Measurements from ENCODE around the gene IGFL4. TPM values are rescaled to one million over a fixed set of nuclear protein-coding genes. Genes with fewer than 3 reads are reported as not detected.

Gene IGFL4
- total and polyA plus RNA-seq, 9 of the 15 experiments (the other 6 are each of a cell fraction or from before 2014, with no cell fraction given): not detected

GRCh38 chr19:46006411-46006810 lies 34.4 kb downstream of the IGFL4 start (continued):
- TF ChIP-seq CGGBP1 (CRISPR knock-in tag; IDR thresholded peaks at IDR 0.05) (no peak), ZNF551 (CRISPR knock-in tag; IDR thresholded peaks at IDR 0.05) (no peak), CREM (IDR thresholded peaks at IDR 0.05; ENCODE audit: low read depth) (no peak), RBBP5 (IDR thresholded peaks at IDR 0.05; ENCODE audit: borderline replicate concordance, insufficient read depth, low read length, poor library complexity, severe bottlenecking) (no peak)

GRCh38 chr19:46002678-46003275 lies 38.0 kb downstream of the IGFL4 start:
- in situ Hi-C loops (cut with MboI): loop anchor here (10.0 kb wide), 1 partner anchor 198 kb away; no protein-coding TSS in a partner anchor

More at GRCh38 chr19:46002678-46003275, 38.0 kb downstream of the IGFL4 start:
- Histone ChIP-seq H3K4me1 (replicated peaks in 1 of 2; ENCODE audit: control insufficient read depth in 2 of 2, insufficient read depth in 2 of 2, low read length in 2 of 2) (peaks cover 13 to 28% of the 10 kb centered on the region in 2 experiments; a peak in 4 of 5 replicates), H2AFZ (ENCODE audit: low read depth, low read length) (no peak overlapping the region), H3K9me3 (replicated peaks; ENCODE audit: control insufficient read depth, insufficient read depth, low read depth, low read length) (no peaks in the 10 kb centered on the region), H4K20me1 (replicated peaks; ENCODE audit: control insufficient read depth, insufficient read depth, low read length) (peaks cover 17% of the 10 kb centered on the region), H3K36me3 (ENCODE audit: control insufficient read depth, insufficient read depth, low read length) (peaks cover 3% of the 10 kb centered on the region; the same call in 1 of the 3 replicates), H3K79me2 (ENCODE audit: control insufficient read depth, insufficient read depth, low read length) (no peaks in the 10 kb centered on the region; the same call in 2 of the 3 replicates), H3K9ac (ENCODE audit: insufficient read depth in 1 of 2, low read depth in 2 of 2, low read length in 2 of 2) (peak overlapping the region in 1 of 2 experiments; percentile 71; a peak in 1 of 4 replicates), H3K4me2 (ENCODE audit: insufficient read depth, low read length) (no peak overlapping the region), H3K27me3 (ENCODE audit: control insufficient read depth in 2 of 2, insufficient read depth in 2 of 2, low read length in 2 of 2) (no peaks in the 10 kb centered on the region), H3K9me1 (ENCODE audit: control insufficient read depth, insufficient read depth, low read length) (no peaks in the 10 kb centered on the region), H3K27ac (ENCODE audit: extremely low read depth, low read depth, low read length) (no peak overlapping the region), H3K4me3 (no peak overlapping the region)
- WGBS (ENCODE audit: insufficient coverage, low coverage, missing lambda C conversion rate): 91% methylated on average over 12 of the region's 15 CpGs
- POLR2A ChIA-PET: interaction anchor here (0.7 kb wide), 1 partner anchor 191 kb away, joined by 3 read pairs; no protein-coding TSS in a partner anchor
- no TSS peak for BruUV-seq (replicated peaks)
- intact Hi-C loops (cut with micrococcal nuclease): no loop called here
- DNase-seq (ENCODE audit: extremely low read depth in 1 of 4, low spot score in 3 of 4) (no peak), FAIRE-seq (no peak), ATAC-seq (no peak)
- TF ChIP-seq RBM25 (IDR thresholded peaks at IDR 0.05; ENCODE audit: low read depth, low read length, severe bottlenecking): peak; percentile 79
- no peak for TF ChIP-seq EGR1 (conservative IDR thresholded peaks at IDR 0.05)
- no peak for TF ChIP-seq IRF9 (tag; IDR thresholded peaks at IDR 0.05)
- TF ChIP-seq POLR3G (IDR thresholded peaks at IDR 0.05; ENCODE audit: extremely low read depth, insufficient read length, insufficient replicate concordance): no peak
- peak in 1 of 2 experiments; percentile 29; a peak in 1 of 4 replicates for TF ChIP-seq KDM1A (IDR thresholded peaks at IDR 0.05)
- TF ChIP-seq NRF1 (conservative IDR thresholded peaks at IDR 0.05 in 1 of 2, IDR thresholded peaks at IDR 0.05 in 1 of 2): no peak
- 0 out of 2 replicates have a peak, but pooled peaks have one; percentile 29 for TF ChIP-seq ADNP (tag; IDR thresholded peaks at IDR 0.05)
- no peak for TF ChIP-seq RCOR1 (IDR thresholded peaks at IDR 0.05; ENCODE audit: borderline replicate concordance in 1 of 2, low read depth in 2 of 2, low read length in 2 of 2)
- TF ChIP-seq BCOR (IDR thresholded peaks at IDR 0.05): peak; percentile 55; the same call in 1 of the 2 replicates
- TF ChIP-seq MAX (CRISPR knock-in tag; IDR thresholded peaks at IDR 0.05): 0 out of 2 replicates have a peak, but pooled peaks have one; percentile 19
- CTCF ChIA-PET (ENCODE audit: low intra/inter-chr PET ratio): no interaction called here
